Transverse colon (tissue), 4 donors: ENCODE measurements around the gene TPD52L2. TPM values are rescaled to one million over a fixed set of nuclear protein-coding genes. Genes with fewer than 3 reads are reported as not detected.
A peak's percentile ranks its signal among the peaks of the same experiment; 100 is the strongest.
"Not testable (repeated sequence)": the region's sequence is repeated elsewhere in the genome, so short reads cannot be mapped to it uniquely, and the experiment has no call there.

ENCODE experiments used
- DNase-seq: peaks from one replicate; pipeline ENCODE4 v3.0.0-alpha.2; 2019
- H3K27ac ChIP-seq, 4 donors: fragments of 200-600 bp; sonication (generic); 2 replicates each; pipeline ENCODE4 v1.5.1; 2016 to 2018; ENCODE audit warnings: inconsistent platforms in 4 of 4
- H3K27me3 ChIP-seq: fragments of 200-600 bp; sonication (generic); 2 replicates; pipeline ENCODE4 v1.5.1; 2017; ENCODE audit warnings: inconsistent platforms
- H3K36me3 ChIP-seq, 4 donors: fragments of 200-600 bp; sonication (generic); 2 replicates each; pipeline ENCODE4 v1.5.1; 2017 to 2019; ENCODE audit warnings: inconsistent platforms in 4 of 4
- H3K4me1 ChIP-seq, 4 donors: fragments of 200-600 bp; sonication (generic); 2 replicates each; pipeline ENCODE4 v1.5.1; 2017 to 2020; ENCODE audit warnings: inconsistent platforms in 4 of 4
- H3K4me3 ChIP-seq, 4 donors: fragments of 200-600 bp; sonication (generic); 1 replicate in 1 of 4; 2 replicates in 3 of 4; pipeline versions ENCODE4 v1.5.1 to v1.6.1; 2017 to 2019; ENCODE audit warnings: inconsistent platforms in 4 of 4
- H3K9me3 ChIP-seq, 2 donors: fragments of 200-600 bp; sonication (generic); 2 replicates each; pipeline ENCODE4 v1.5.1; 2017 to 2019; ENCODE audit warnings: inconsistent platforms in 2 of 2
- EP300 ChIP-seq: sonication (generic); formaldehyde crosslinking; IDR thresholded peaks from one replicate; pipeline ENCODE4 v1.6.1; 2017; ENCODE audit warnings: antibody characterized with exemption, low read depth
- POLR2A ChIP-seq: fragments of 450-650 bp; IDR thresholded peaks from one replicate; pipeline ENCODE4 v1.6.1; 2016; ENCODE audit warnings: antibody characterized with exemption, mild to moderate bottlenecking, moderate library complexity
- POLR2AphosphoS5 ChIP-seq, 3 donors: sonication (generic); formaldehyde crosslinking; IDR thresholded peaks; one replicate each; pipeline ENCODE4 v1.6.1; 2016; ENCODE audit warnings: antibody characterized with exemption in 3 of 3
- WGBS, 2 donors: methylation state at CpG; one replicate each; pipeline ENCODE4 v1.1.5; 2018; ENCODE audit warnings: low coverage in 1 of 2; 5-methylcytosine and 5-hydroxymethylcytosine counted together
- in situ Hi-C, 4 donors: fragments of 200-750 bp; cut with MboI; loops; one replicate each; pipeline versions ENCODE4 v1.15.0 to v1.15.1; 2017; ENCODE audit warnings: low sequenced_read_pairs in 3 of 4, low pct_ligation_motif_present in 1 of 4, low pct_unique_long_range_greater_than_20kb in 1 of 4
- intact Hi-C: fragments of 100-400 bp; cut with DNase I; formaldehyde crosslinking; loops from one replicate; pipeline ENCODE4 v1.15.1; 2023; ENCODE audit warnings: low total_unique reads
- total RNA-seq, 4 donors: library from RNA; depleted of rRNA; stranded (reverse); fragments of >200 nt; gene quantifications; one replicate each; pipeline ENCODE4 v1.1.0, GENCODE V29; 2016
- TF ChIP-seq, protein P1 (sequence below), 5 experiments: fragments of 200-600 bp in 3 of 5; fragments of 450-650 bp in 2 of 5; sonication (generic) in 3 of 5; IDR thresholded peaks; 1 replicate in 2 of 5; 2 replicates in 3 of 5; pipeline ENCODE4 v1.5.1; 2016 to 2017; ENCODE audit warnings: antibody characterized with exemption in 5 of 5, inconsistent platforms in 3 of 5, mild to moderate bottlenecking in 2 of 5, moderate library complexity in 1 of 5

The TPD52L2 gene
- total RNA-seq, 4 donors from 2014 or later = 40.8 to 67.0 (median 62.6) TPM

DNA sequence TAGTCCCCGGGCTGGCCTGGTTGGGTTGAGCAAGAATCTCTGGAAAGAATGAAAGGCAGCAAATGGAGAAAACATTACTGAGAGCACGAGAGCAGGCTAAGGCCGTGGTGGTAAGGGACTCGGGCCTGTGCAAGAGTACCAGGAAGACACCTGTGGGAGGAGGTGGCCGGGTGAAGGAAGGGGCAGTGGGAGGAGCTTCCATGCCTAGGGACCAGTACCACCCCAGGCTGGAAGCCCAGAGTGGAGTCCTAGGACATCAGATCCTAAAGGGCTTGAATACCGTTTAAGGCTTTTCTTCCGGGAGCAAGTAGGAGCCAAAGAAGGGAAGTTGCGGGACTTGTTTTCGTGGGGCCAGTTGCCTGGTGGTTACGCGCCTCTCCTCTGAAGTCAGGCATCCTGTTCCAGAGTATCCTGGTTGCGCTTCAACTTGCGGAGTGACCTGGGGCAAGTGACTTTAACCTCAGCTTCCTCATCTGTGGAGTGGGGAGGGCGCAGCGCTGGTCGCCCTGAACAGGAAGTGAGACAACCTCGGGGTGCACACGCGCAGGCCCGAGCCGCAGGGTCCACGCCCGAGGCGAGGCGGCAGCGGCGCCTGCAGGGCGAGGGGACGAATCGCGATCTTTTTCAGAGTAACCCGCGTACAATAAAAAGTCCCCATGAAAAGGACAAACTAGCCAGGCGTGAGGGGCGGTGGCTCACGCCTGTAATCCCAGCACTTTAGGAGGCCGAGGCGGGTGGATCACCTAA is 1.1 kb upstream of the TPD52L2 start:
- no peaks in the 10 kb centered on the region for H3K9me3 ChIP-seq
- H3K36me3 ChIP-seq = peaks cover 0 to 4% (median 1%) of the 10 kb centered on the region in 4 donors
- intact Hi-C loops (no loop called here), in situ Hi-C loops (no loop called here)
- TF ChIP-seq POLR2AphosphoS5 (IDR thresholded peaks at IDR 0.05) = peak; percentile 46 to 81 (median 69)
- TF ChIP-seq, protein P1, sequence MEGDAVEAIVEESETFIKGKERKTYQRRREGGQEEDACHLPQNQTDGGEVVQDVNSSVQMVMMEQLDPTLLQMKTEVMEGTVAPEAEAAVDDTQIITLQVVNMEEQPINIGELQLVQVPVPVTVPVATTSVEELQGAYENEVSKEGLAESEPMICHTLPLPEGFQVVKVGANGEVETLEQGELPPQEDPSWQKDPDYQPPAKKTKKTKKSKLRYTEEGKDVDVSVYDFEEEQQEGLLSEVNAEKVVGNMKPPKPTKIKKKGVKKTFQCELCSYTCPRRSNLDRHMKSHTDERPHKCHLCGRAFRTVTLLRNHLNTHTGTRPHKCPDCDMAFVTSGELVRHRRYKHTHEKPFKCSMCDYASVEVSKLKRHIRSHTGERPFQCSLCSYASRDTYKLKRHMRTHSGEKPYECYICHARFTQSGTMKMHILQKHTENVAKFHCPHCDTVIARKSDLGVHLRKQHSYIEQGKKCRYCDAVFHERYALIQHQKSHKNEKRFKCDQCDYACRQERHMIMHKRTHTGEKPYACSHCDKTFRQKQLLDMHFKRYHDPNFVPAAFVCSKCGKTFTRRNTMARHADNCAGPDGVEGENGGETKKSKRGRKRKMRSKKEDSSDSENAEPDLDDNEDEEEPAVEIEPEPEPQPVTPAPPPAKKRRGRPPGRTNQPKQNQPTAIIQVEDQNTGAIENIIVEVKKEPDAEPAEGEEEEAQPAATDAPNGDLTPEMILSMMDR (IDR thresholded peaks at IDR 0.05) = peak; percentile 46 to 75 (median 61)
- TF ChIP-seq EP300 = no peak
- 4 to 8% methylated on average over 5 to 31 of the region's 38 CpGs for WGBS, 2 donors
- peak; percentile 91 for DNase-seq
- H3K4me3 ChIP-seq = peak overlapping the region; percentile 77 to 92 (median 86)
- peaks cover 19 to 29% (median 22%) of the 10 kb centered on the region in 4 donors for H3K4me1 ChIP-seq
- peak overlapping the region; percentile 92 to 96 (median 94) for H3K27ac ChIP-seq
- H3K27me3 ChIP-seq = no peaks in the 10 kb centered on the region

DNA sequence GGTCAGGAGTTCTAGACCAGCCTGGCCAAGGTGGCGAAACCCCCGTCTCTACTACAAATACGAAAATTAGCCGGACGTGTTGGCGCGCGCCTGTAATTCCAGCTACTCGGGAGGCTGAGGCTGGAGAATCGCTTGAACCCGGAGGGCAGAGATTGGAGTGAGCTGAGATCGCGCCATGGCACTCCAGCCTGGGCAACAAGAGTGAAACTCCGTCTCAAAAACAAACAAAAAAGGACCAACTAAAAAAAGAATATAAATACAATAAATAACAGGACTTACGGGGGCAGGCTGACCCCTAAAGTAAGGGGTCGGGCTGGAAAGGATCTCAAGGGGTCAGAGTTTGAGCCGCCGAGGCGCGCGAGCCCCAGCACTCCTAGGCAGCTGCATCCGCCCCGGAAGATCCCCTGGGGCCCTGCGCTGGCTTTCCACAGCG is 509 bp upstream of the TPD52L2 start:
- TF ChIP-seq POLR2AphosphoS5 (IDR thresholded peaks at IDR 0.05) = no peak
- TF ChIP-seq, protein P1 (IDR thresholded peaks at IDR 0.05) = peak in 1 of 5 experiments; percentile 12
- H3K4me1 ChIP-seq = peaks cover 19 to 24% (median 22%) of the 10 kb centered on the region in 4 donors
- H3K27ac ChIP-seq = peak overlapping the region; percentile 92 to 96 (median 94)
- in situ Hi-C loops = no loop called here
- peaks cover 0 to 10% (median 4%) of the 10 kb centered on the region in 4 donors for H3K36me3 ChIP-seq
- peak overlapping the region; percentile 77 to 92 (median 86) for H3K4me3 ChIP-seq
- intact Hi-C loops = no loop called here
- no peaks in the 10 kb centered on the region for H3K27me3 ChIP-seq
- 0% methylated on average over 4 to 25 of the region's 25 CpGs for WGBS, 2 donors
- H3K9me3 ChIP-seq = no peaks in the 10 kb centered on the region
- DNase-seq = no peak

DNA sequence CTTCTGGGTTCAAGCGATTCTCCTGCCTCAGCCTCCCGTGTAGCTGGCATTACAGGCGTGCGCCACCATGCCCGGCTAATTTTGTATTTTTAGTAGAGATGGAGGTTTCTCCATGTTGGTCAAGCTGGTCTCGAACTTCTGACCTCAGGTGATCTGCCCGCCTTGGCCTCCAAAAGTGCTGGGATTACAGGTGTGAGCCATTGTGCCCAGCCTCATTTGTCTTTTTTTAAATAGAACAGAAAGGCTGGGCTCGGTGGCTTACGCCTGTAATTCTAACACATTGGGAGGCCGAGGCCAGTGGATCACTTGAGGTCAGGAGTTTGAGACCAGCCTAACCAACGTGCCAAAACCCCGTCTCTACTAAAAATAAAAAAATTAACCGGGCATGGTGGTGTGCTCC is 2.0 kb downstream of the TPD52L2 start:
- Histone ChIP-seq H3K4me1 (peaks cover 19 to 24% (median 22%) of the 10 kb centered on the region in 4 donors), H3K36me3 (peaks cover 0 to 29% (median 13%) of the 10 kb centered on the region in 4 donors)
- H3K9me3 ChIP-seq, H3K27ac ChIP-seq, H3K27me3 ChIP-seq, DNase-seq, in situ Hi-C loops, H3K4me3 ChIP-seq: not testable (repeated sequence)
- 90 to 92% methylated on average over 4 to 13 of the region's 13 CpGs for WGBS, 2 donors
- intact Hi-C loops = loop anchor here (2.0 kb wide), 1 partner anchor 286 kb away; no protein-coding TSS in a partner anchor

DNA sequence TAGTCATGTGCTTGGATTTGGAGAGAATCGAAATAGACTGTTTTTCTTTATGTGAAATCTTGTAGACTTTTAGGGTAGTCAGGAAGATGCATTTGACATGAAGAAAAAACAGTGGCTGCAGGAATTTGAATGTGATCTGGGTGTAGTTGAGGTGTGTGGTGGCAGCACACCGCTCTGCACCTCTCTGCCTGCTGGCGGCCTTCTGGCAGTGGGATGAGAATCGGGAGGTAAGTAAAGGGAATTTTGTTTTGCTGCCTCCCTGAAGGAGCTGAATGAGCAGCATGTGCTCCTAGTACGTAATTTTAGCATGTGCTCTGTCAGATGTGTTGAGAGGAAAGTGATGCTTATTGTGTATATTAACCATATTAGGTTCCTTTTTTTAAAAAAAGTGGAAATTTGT is 3.2 kb downstream of the TPD52L2 start:
- H3K4me1 ChIP-seq = peaks cover 17 to 23% (median 19%) of the 10 kb centered on the region in 4 donors
- in situ Hi-C loops = no loop called here
- 84 to 89% methylated on average over 5 of the region's 5 CpGs for WGBS, 2 donors
- DNase-seq = no peak
- no peak overlapping the region for H3K4me3 ChIP-seq
- H3K27ac ChIP-seq = no peak overlapping the region
- H3K27me3 ChIP-seq = no peaks in the 10 kb centered on the region
- intact Hi-C loops = no loop called here
- peaks cover 0 to 34% (median 16%) of the 10 kb centered on the region in 4 donors for H3K36me3 ChIP-seq
- no peaks in the 10 kb centered on the region for H3K9me3 ChIP-seq
- TF ChIP-seq, protein P1 (IDR thresholded peaks at IDR 0.05) = no peak
- no peak for TF ChIP-seq EP300
- no peak for TF ChIP-seq POLR2A
- TF ChIP-seq POLR2AphosphoS5 (IDR thresholded peaks at IDR 0.05) = no peak
